ENCODE measurements around the gene GATA5.

DNA sequence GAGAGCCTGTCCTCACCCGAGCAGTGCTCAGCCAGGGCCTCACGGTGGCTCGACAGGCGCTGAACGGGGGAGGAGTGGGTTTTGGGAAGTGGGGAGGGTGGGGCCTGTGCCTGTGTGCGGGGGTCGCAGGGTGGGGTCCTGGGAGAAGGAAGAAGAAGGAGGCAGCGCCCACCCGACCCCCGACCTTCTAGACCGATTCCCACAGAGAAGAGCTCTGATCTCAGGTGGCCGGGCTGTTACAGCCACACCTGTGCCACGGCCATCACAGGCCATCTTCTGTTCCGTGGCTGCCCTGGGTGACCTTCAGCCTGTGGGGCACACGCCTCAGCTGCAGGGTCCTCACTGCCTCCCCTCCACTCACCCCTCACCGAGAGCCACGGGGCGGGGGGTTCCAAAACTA lies 41.4 kb upstream of the GATA5 start:
- no peak for TF ChIP-seq POLR2A (IDR thresholded peaks at IDR 0.05; ENCODE audit: low read depth, low read length)
- TF ChIP-seq TAF1 (IDR thresholded peaks at IDR 0.05; ENCODE audit: borderline replicate concordance, low read depth, low read length): no peak

Data from GM12892 (cell line).